ENCODE measurements around the gene SMC1A. TPM values are rescaled to one million over a fixed set of nuclear protein-coding genes. Genes with fewer than 3 reads are reported as not detected.
"Not testable (repeated sequence)": the region's sequence is repeated elsewhere in the genome, so short reads cannot be mapped to it uniquely, and the experiment has no call there.

SMC1A gene
- total and polyA plus RNA-seq, 2 of the 8 experiments (the other 6 are each of a cell fraction or from before 2014, with no cell fraction given): 22.2 to 98.1 TPM

DNA sequence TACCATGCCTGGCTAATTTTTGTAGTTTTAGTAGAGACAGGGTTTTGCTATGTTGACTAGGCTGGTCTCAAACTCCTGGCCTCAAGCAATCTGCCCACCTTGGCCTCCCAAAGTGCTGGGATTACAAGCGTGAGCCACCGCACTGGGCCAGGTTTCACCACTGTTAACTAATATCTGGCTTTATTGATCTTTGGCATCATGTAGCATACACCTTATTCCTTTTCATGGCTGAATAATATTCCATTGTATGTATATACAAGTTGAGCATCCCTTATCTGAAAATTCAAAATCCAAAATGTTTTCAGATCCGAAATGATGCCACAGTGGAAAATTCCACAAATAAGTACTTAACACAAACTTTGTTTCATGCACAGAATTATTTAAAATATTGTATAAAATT is 46.2 kb upstream of the SMC1A start:
- H3K79me1 ChIP-seq (ENCODE audit: low read depth, low read length); H3K27me3 ChIP-seq (replicated peaks in 1 of 4; ENCODE audit: control insufficient read depth in 3 of 4, extremely low read depth in 1 of 4, insufficient read depth in 3 of 4, low read length in 3 of 4); H2BK15ac ChIP-seq (ENCODE audit: low read length); FAIRE-seq; H3K4me1 ChIP-seq (replicated peaks in 1 of 4; ENCODE audit: control insufficient read depth in 3 of 4, insufficient read depth in 4 of 4, low read length in 3 of 4); POLR2A ChIA-PET (ENCODE audit: partially characterized antibody); H2AK5ac ChIP-seq (ENCODE audit: low read depth, low read length); H2BK12ac ChIP-seq (ENCODE audit: low read depth, low read length); H2BK120ac ChIP-seq (replicated peaks; ENCODE audit: low read depth, low read length); H3K18ac ChIP-seq (ENCODE audit: extremely low read depth, low read length); DNase-seq (ENCODE audit: low read depth in 1 of 2, low spot score in 2 of 2); H3K9me3 ChIP-seq (ENCODE audit: insufficient read depth in 2 of 2, low read depth in 1 of 2, low read length in 1 of 2); H3K4ac ChIP-seq (replicated peaks; ENCODE audit: insufficient read length, low read depth, low read length); H3K4me2 ChIP-seq (ENCODE audit: insufficient read depth in 1 of 2, low read depth in 2 of 2, low read length in 2 of 2); H3K79me2 ChIP-seq (ENCODE audit: control insufficient read depth in 1 of 2, insufficient read depth in 2 of 2, low read length in 2 of 2); H3K56ac ChIP-seq (replicated peaks; ENCODE audit: insufficient read length, low read depth, low read length); H3K9ac ChIP-seq (replicated peaks in 1 of 4; ENCODE audit: extremely low read depth in 1 of 4, low read depth in 3 of 4, low read length in 3 of 4); H2BK20ac ChIP-seq (ENCODE audit: low read length); H3K27ac ChIP-seq (ENCODE audit: low read depth, low read length); H3K23ac ChIP-seq (ENCODE audit: insufficient read length); H3K23me2 ChIP-seq (ENCODE audit: low read depth, low read length); H3K4me3 ChIP-seq (ENCODE audit: extremely low read depth in 1 of 4, insufficient read depth in 2 of 4, low read depth in 3 of 4, low read length in 4 of 4); H4K20me1 ChIP-seq (replicated peaks in 1 of 2; ENCODE audit: control insufficient read depth in 1 of 2, insufficient read depth in 2 of 2, low read length in 2 of 2); H2BK5ac ChIP-seq (ENCODE audit: low read depth, low read length); H4K91ac ChIP-seq (replicated peaks; ENCODE audit: insufficient read length, low read length); H4K5ac ChIP-seq (ENCODE audit: insufficient read length, low read depth, low read length); H3K14ac ChIP-seq (ENCODE audit: insufficient read length); H4K8ac ChIP-seq (ENCODE audit: extremely low read depth, insufficient read depth, low read length); H2AFZ ChIP-seq (ENCODE audit: low read length); H3K36me3 ChIP-seq (ENCODE audit: control insufficient read depth in 2 of 4, insufficient read depth in 4 of 4, low read length in 3 of 4): not testable (repeated sequence)
- 89% methylated on average over 3 of the region's 3 CpGs; no CpG with 5 or more reads in 1 of the 2 experiments for WGBS, 2 experiments (ENCODE audit: extremely low coverage in 1 of 2, insufficient coverage in 1 of 2, insufficient read length in 1 of 2, insufficient replicate concordance in 2 of 2, low coverage in 1 of 2, low lambda C conversion rate in 2 of 2, missing lambda C conversion rate in 1 of 2)
- CTCF ChIA-PET (ENCODE audit: partially characterized antibody): interaction anchor here (0.9 to 4.8 kb wide), 3 partner anchors 12 to 218 kb away, joined by 3 to 20 read pairs (median 3); no protein-coding TSS in a partner anchor
